ENCODE results near the gene XPOT. TPM values are rescaled to one million over a fixed set of nuclear protein-coding genes. Genes with fewer than 3 reads are reported as not detected.

Gene XPOT
- total RNA-seq, 1 experiment from 2014 or later = 140 TPM

GRCh38 chr12:64457923-64458322 lies 53.7 kb downstream of the XPOT start:
- BruUV-seq (replicated peaks) = no TSS peak
- no peak for DNase-seq
- peaks cover 41% of the 10 kb centered on the region for H3K4me1 Mint-ChIP-seq (ENCODE audit: low read depth, unreplicated experiment)
- peaks cover 59% of the 10 kb centered on the region for H3K36me3 Mint-ChIP-seq (ENCODE audit: insufficient read depth, unreplicated experiment)
- TF ChIP-seq CTCF (IDR thresholded peaks at IDR 0.05; ENCODE audit: unreplicated experiment) = no peak
- no peaks in the 10 kb centered on the region for H3K9me3 Mint-ChIP-seq (ENCODE audit: low read depth, unreplicated experiment)
- CTCF ChIA-PET = no interaction called here
- no peak overlapping the region for H3K4me3 Mint-ChIP-seq (ENCODE audit: low read depth, unreplicated experiment)
- no peak overlapping the region for H3K27ac Mint-ChIP-seq (ENCODE audit: unreplicated experiment)
- H3K27me3 Mint-ChIP-seq (ENCODE audit: unreplicated experiment) = no peaks in the 10 kb centered on the region
- intact Hi-C loops (cut with micrococcal nuclease; ENCODE audit: unreplicated experiment) = no loop called here

- DNase-seq = peak; percentile 34
- H3K9me3 Mint-ChIP-seq (ENCODE audit: low read depth, unreplicated experiment) = no peaks in the 10 kb centered on the region
- peak overlapping the region; percentile 75 for H3K27ac Mint-ChIP-seq (ENCODE audit: unreplicated experiment)
- TF ChIP-seq CTCF (IDR thresholded peaks at IDR 0.05; ENCODE audit: unreplicated experiment) = no peak
- no peaks in the 10 kb centered on the region for H3K27me3 Mint-ChIP-seq (ENCODE audit: unreplicated experiment)
- BruUV-seq (replicated peaks) = no TSS peak
- H3K4me1 Mint-ChIP-seq (ENCODE audit: low read depth, unreplicated experiment) = peaks cover 34% of the 10 kb centered on the region
- intact Hi-C loops (cut with micrococcal nuclease; ENCODE audit: unreplicated experiment) = no loop called here
- CTCF ChIA-PET = no interaction called here
- H3K36me3 Mint-ChIP-seq (ENCODE audit: insufficient read depth, unreplicated experiment) = peaks cover 62% of the 10 kb centered on the region
- peak overlapping the region; percentile 56 for H3K4me3 Mint-ChIP-seq (ENCODE audit: low read depth, unreplicated experiment)
These were observed 55.3 kb downstream of the XPOT start for GRCh38 chr12:64459394-64459891.

- no peaks in the 10 kb centered on the region for H3K9me3 Mint-ChIP-seq (ENCODE audit: low read depth, unreplicated experiment)
- no peak overlapping the region for H3K4me3 Mint-ChIP-seq (ENCODE audit: low read depth, unreplicated experiment)
- no peak for TF ChIP-seq CTCF (IDR thresholded peaks at IDR 0.05; ENCODE audit: unreplicated experiment)
- no TSS peak for BruUV-seq (replicated peaks)
- DNase-seq = no peak
- H3K4me1 Mint-ChIP-seq (ENCODE audit: low read depth, unreplicated experiment) = peaks cover 22% of the 10 kb centered on the region
- CTCF ChIA-PET = no interaction called here
- intact Hi-C loops (cut with micrococcal nuclease; ENCODE audit: unreplicated experiment) = no loop called here
- peaks cover 60% of the 10 kb centered on the region for H3K36me3 Mint-ChIP-seq (ENCODE audit: insufficient read depth, unreplicated experiment)
- H3K27ac Mint-ChIP-seq (ENCODE audit: unreplicated experiment) = no peak overlapping the region
- H3K27me3 Mint-ChIP-seq (ENCODE audit: unreplicated experiment) = no peaks in the 10 kb centered on the region
These were observed 57.6 kb downstream of the XPOT start for GRCh38 chr12:64461634-64462414.

- Mint-ChIP-seq H3K36me3 (ENCODE audit: insufficient read depth, unreplicated experiment) (peaks cover 53% of the 10 kb centered on the region), H3K4me3 (ENCODE audit: low read depth, unreplicated experiment) (no peak overlapping the region), H3K27me3 (ENCODE audit: unreplicated experiment) (no peaks in the 10 kb centered on the region), H3K9me3 (ENCODE audit: low read depth, unreplicated experiment) (no peaks in the 10 kb centered on the region), H3K27ac (ENCODE audit: unreplicated experiment) (no peak overlapping the region), H3K4me1 (ENCODE audit: low read depth, unreplicated experiment) (no peaks in the 10 kb centered on the region)
- CTCF ChIA-PET = no interaction called here
- no TSS peak for BruUV-seq (replicated peaks)
- DNase-seq = no peak
- intact Hi-C loops (cut with micrococcal nuclease; ENCODE audit: unreplicated experiment) = no loop called here
- TF ChIP-seq CTCF (IDR thresholded peaks at IDR 0.05; ENCODE audit: unreplicated experiment) = no peak
These were observed 62.0 kb downstream of the XPOT start for GRCh38 chr12:64466178-64466577.

Data from Calu3 (cell line).